ENCODE results near the gene NFIX. TPM values are rescaled to one million over a fixed set of nuclear protein-coding genes. Genes with fewer than 3 reads are reported as not detected.

The NFIX gene
- total and polyA plus RNA-seq, 2 of the 13 experiments (the other 11 are each of a cell fraction or from before 2014, with no cell fraction given), result 3.4 to 5.4 TPM

GRCh38 chr19:13116282-13117175, 121.3 kb downstream of the NFIX start, which contains the start of gene TRMT1 (continued):
- TF ChIP-seq GLMP (CRISPR knock-in tag; IDR thresholded peaks at IDR 0.05; ENCODE audit: borderline replicate concordance) (no peak), THRA (CRISPR knock-in tag; IDR thresholded peaks at IDR 0.05; ENCODE audit: borderline replicate concordance) (peak; percentile 31; the same call in 1 of the 2 replicates), SMC3 (IDR thresholded peaks at IDR 0.05; ENCODE audit: low read length) (no peak), CTCF (CRISPR knock-in tag; IDR thresholded peaks at IDR 0.05) (no peak), TEAD2 (CRISPR knock-in tag; IDR thresholded peaks at IDR 0.05) (no peak), ZNF530 (CRISPR knock-in tag; IDR thresholded peaks at IDR 0.05; ENCODE audit: low read depth) (no peak), ZNF3 (CRISPR knock-in tag; IDR thresholded peaks at IDR 0.05) (no peak), MTERF4 (CRISPR knock-in tag; IDR thresholded peaks at IDR 0.05) (no peak), KDM4B (CRISPR knock-in tag; IDR thresholded peaks at IDR 0.05) (no peak), CENPX (CRISPR knock-in tag; IDR thresholded peaks at IDR 0.05) (no peak), RAD21 (CRISPR knock-in tag; IDR thresholded peaks at IDR 0.05) (no peak), ZNF841 (CRISPR knock-in tag; IDR thresholded peaks at IDR 0.05; ENCODE audit: borderline replicate concordance) (no peak), CREB1 (IDR thresholded peaks at IDR 0.05) (no peak), CREB1 (CRISPR knock-in tag; IDR thresholded peaks at IDR 0.05) (peak; percentile 74), ZNF225 (CRISPR knock-in tag; IDR thresholded peaks at IDR 0.05) (peak; percentile 40; the same call in 1 of the 2 replicates), HNF1A (IDR thresholded peaks at IDR 0.05; ENCODE audit: low read depth) (no peak; the same call in 1 of the 2 replicates), HNF1A (CRISPR knock-in tag; IDR thresholded peaks at IDR 0.05; ENCODE audit: borderline replicate concordance) (peak; percentile 51; the same call in 1 of the 2 replicates), TEAD3 (CRISPR knock-in tag; optimal IDR thresholded peaks at IDR 0.05; ENCODE audit: borderline replicate concordance) (no peak), KDM5A (IDR thresholded peaks at IDR 0.05; ENCODE audit: borderline replicate concordance, low read length) (peak; percentile 100), GTF3A (CRISPR knock-in tag; conservative IDR thresholded peaks at IDR 0.05) (no peak), MTA3 (CRISPR knock-in tag; IDR thresholded peaks at IDR 0.05) (no peak)
